ENCODE data around the gene CDHR2.
"Not testable (repeated sequence)": the region's sequence is repeated elsewhere in the genome, so short reads cannot be mapped to it uniquely, and the experiment has no call there.

Gene CDHR2

GRCh38 chr5:176575066-176575465 is 25.9 kb downstream of the CDHR2 start:
- no peak for DNase-seq

GRCh38 chr5:176575488-176576422 is 26.6 kb downstream of the CDHR2 start:
- DNase-seq = no peak

GRCh38 chr5:176577312-176578176 is 28.4 kb downstream of the CDHR2 start:
- DNase-seq = no peak

GRCh38 chr5:176578391-176578808 is 29.3 kb downstream of the CDHR2 start:
- DNase-seq = peak in 1 of 2 experiments; percentile 40

- DNase-seq = no peak
These were observed 30.2 kb downstream of the CDHR2 start for GRCh38 chr5:176579323-176579722.

GRCh38 chr5:176581361-176581760 is 32.2 kb downstream of the CDHR2 start:
- no peak for DNase-seq

- no peak for DNase-seq
These were observed 33.9 kb downstream of the CDHR2 start for GRCh38 chr5:176583076-176583475.

GRCh38 chr5:176587398-176587797 is 38.3 kb downstream of the CDHR2 start:
- DNase-seq = no peak

- DNase-seq = no peak
These were observed 39.2 kb downstream of the CDHR2 start for GRCh38 chr5:176588297-176588696.

GRCh38 chr5:176589039-176589769 is 40.1 kb downstream of the CDHR2 start:
- no peak for DNase-seq

- no peak for DNase-seq
These were observed 41.0 kb downstream of the CDHR2 start for GRCh38 chr5:176590035-176590717.

- DNase-seq = not testable (repeated sequence)
These were observed 42.5 kb downstream of the CDHR2 start for GRCh38 chr5:176591667-176592066.

- DNase-seq = no peak
These were observed 43.4 kb downstream of the CDHR2 start for GRCh38 chr5:176592573-176592972.

GRCh38 chr5:176593273-176593869 is 44.2 kb downstream of the CDHR2 start:
- no peak for DNase-seq

GRCh38 chr5:176594554-176594953 is 45.4 kb downstream of the CDHR2 start:
- no peak for DNase-seq

- DNase-seq = no peak
These were observed 46.3 kb downstream of the CDHR2 start for GRCh38 chr5:176595386-176595943.

GRCh38 chr5:176596069-176596644 is 47.0 kb downstream of the CDHR2 start:
- no peak for DNase-seq

GRCh38 chr5:176596689-176597416 is 47.7 kb downstream of the CDHR2 start:
- DNase-seq = no peak

- DNase-seq = no peak
These were observed 48.6 kb downstream of the CDHR2 start for GRCh38 chr5:176597417-176598389.
